ENCODE measurements around the gene AHCYL2.
A peak's percentile ranks its signal among the peaks of the same experiment; 100 is the strongest.

- no peak for TF ChIP-seq ELF1 (IDR thresholded peaks at IDR 0.05; ENCODE audit: borderline replicate concordance, low read depth)
- peak in 2 of 3 experiments; percentile 19 to 21; a peak in 2 of 6 replicates for TF ChIP-seq CTCF (IDR thresholded peaks at IDR 0.05 in 2 of 3, conservative IDR thresholded peaks at IDR 0.05 in 1 of 3; ENCODE audit: borderline replicate concordance in 1 of 3, insufficient read depth in 1 of 3, low read depth in 2 of 3, low read length in 2 of 3)
- TF ChIP-seq EZH2 (IDR thresholded peaks at IDR 0.05) = no peak
- no peak for TF ChIP-seq RAD21 (IDR thresholded peaks at IDR 0.05; ENCODE audit: low read depth)
- no peak for TF ChIP-seq MAX (IDR thresholded peaks at IDR 0.05)
- TF ChIP-seq SP1 (IDR thresholded peaks at IDR 0.05; ENCODE audit: low read depth) = no peak
Observed at GRCh38 chr7:129389829-129390228, 165.0 kb downstream of the AHCYL2 start.

All from HCT116 (cell line).